ENCODE results near the gene GALNTL6.

Gene GALNTL6

GRCh38 chr4:171993247-171993646 lies 180.0 kb downstream of the GALNTL6 start:
- Mint-ChIP-seq H3K4me3 (no peak overlapping the region), H3K36me3 (ENCODE audit: low read depth) (no peaks in the 10 kb centered on the region), H3K27ac (no peak overlapping the region), H3K27me3 (no peaks in the 10 kb centered on the region), H3K4me1 (no peaks in the 10 kb centered on the region), H3K9me3 (peaks cover 12% of the 10 kb centered on the region)
- no peak for DNase-seq
- no peak for ATAC-seq

GRCh38 chr4:172007889-172008288 lies 194.7 kb downstream of the GALNTL6 start:
- no peak overlapping the region for H3K4me3 Mint-ChIP-seq
- peaks cover 5% of the 10 kb centered on the region for H3K9me3 Mint-ChIP-seq

GRCh38 chr4:172009446-172010230 lies 196.4 kb downstream of the GALNTL6 start:
- ATAC-seq (no peak), DNase-seq (no peak)
- H3K36me3 Mint-ChIP-seq (ENCODE audit: low read depth) = no peaks in the 10 kb centered on the region
- H3K27me3 Mint-ChIP-seq = no peaks in the 10 kb centered on the region
- no peaks in the 10 kb centered on the region for H3K4me1 Mint-ChIP-seq
- no peak overlapping the region for H3K4me3 Mint-ChIP-seq
- no peak overlapping the region for H3K27ac Mint-ChIP-seq
- peaks cover 5% of the 10 kb centered on the region for H3K9me3 Mint-ChIP-seq

More at GRCh38 chr4:172007889-172008288, 194.7 kb downstream of the GALNTL6 start:
- ATAC-seq (no peak), DNase-seq (no peak)
- Mint-ChIP-seq H3K27ac (no peak overlapping the region), H3K4me1 (no peaks in the 10 kb centered on the region), H3K36me3 (ENCODE audit: low read depth) (no peaks in the 10 kb centered on the region), H3K27me3 (no peaks in the 10 kb centered on the region)

GRCh38 chr4:172011196-172011595 lies 198.0 kb downstream of the GALNTL6 start:
- Mint-ChIP-seq H3K27ac (no peak overlapping the region), H3K36me3 (ENCODE audit: low read depth) (no peaks in the 10 kb centered on the region), H3K4me1 (no peaks in the 10 kb centered on the region), H3K9me3 (peaks cover 9% of the 10 kb centered on the region), H3K4me3 (no peak overlapping the region), H3K27me3 (no peaks in the 10 kb centered on the region)
- ATAC-seq (no peak), DNase-seq (no peak)

- Mint-ChIP-seq H3K4me1 (no peaks in the 10 kb centered on the region), H3K4me3 (no peak overlapping the region), H3K27ac (no peak overlapping the region), H3K36me3 (ENCODE audit: low read depth) (no peaks in the 10 kb centered on the region), H3K27me3 (no peaks in the 10 kb centered on the region), H3K9me3 (peaks cover 10% of the 10 kb centered on the region)
- ATAC-seq (no peak), DNase-seq (no peak)
Measured at GRCh38 chr4:172018358-172018757, 205.2 kb downstream of the GALNTL6 start.

- no peaks in the 10 kb centered on the region for H3K27me3 Mint-ChIP-seq
- H3K9me3 Mint-ChIP-seq = no peaks in the 10 kb centered on the region
- H3K36me3 Mint-ChIP-seq (ENCODE audit: low read depth) = no peaks in the 10 kb centered on the region
- DNase-seq (no peak), ATAC-seq (no peak)
- no peak overlapping the region for H3K27ac Mint-ChIP-seq
- no peak overlapping the region for H3K4me3 Mint-ChIP-seq
- H3K4me1 Mint-ChIP-seq = no peaks in the 10 kb centered on the region
Measured at GRCh38 chr4:172035562-172035961, 222.4 kb downstream of the GALNTL6 start.

- ATAC-seq = no peak
- no peak for DNase-seq
- Mint-ChIP-seq H3K36me3 (ENCODE audit: low read depth) (no peaks in the 10 kb centered on the region), H3K4me1 (no peaks in the 10 kb centered on the region), H3K9me3 (no peaks in the 10 kb centered on the region), H3K27me3 (no peaks in the 10 kb centered on the region), H3K4me3 (no peak overlapping the region), H3K27ac (no peak overlapping the region)
Measured at GRCh38 chr4:172040766-172041165, 227.6 kb downstream of the GALNTL6 start.

- no peak overlapping the region for H3K27ac Mint-ChIP-seq
- H3K36me3 Mint-ChIP-seq (ENCODE audit: low read depth) = no peaks in the 10 kb centered on the region
- H3K27me3 Mint-ChIP-seq = no peaks in the 10 kb centered on the region
- DNase-seq (no peak), ATAC-seq (no peak)
- no peak overlapping the region for H3K4me3 Mint-ChIP-seq
- H3K9me3 Mint-ChIP-seq = no peaks in the 10 kb centered on the region
- no peaks in the 10 kb centered on the region for H3K4me1 Mint-ChIP-seq
Measured at GRCh38 chr4:172042714-172043114, 229.5 kb downstream of the GALNTL6 start.

GRCh38 chr4:172045981-172046380 lies 232.8 kb downstream of the GALNTL6 start:
- Mint-ChIP-seq H3K36me3 (ENCODE audit: low read depth) (no peaks in the 10 kb centered on the region), H3K27ac (no peak overlapping the region), H3K4me1 (no peaks in the 10 kb centered on the region), H3K27me3 (no peaks in the 10 kb centered on the region), H3K9me3 (no peaks in the 10 kb centered on the region), H3K4me3 (no peak overlapping the region)
- no peak for DNase-seq
- no peak for ATAC-seq

GRCh38 chr4:172048666-172049065 lies 235.5 kb downstream of the GALNTL6 start:
- no peak for ATAC-seq
- no peaks in the 10 kb centered on the region for H3K4me1 Mint-ChIP-seq
- H3K27me3 Mint-ChIP-seq = no peaks in the 10 kb centered on the region
- no peak for DNase-seq
- no peak overlapping the region for H3K27ac Mint-ChIP-seq
- H3K36me3 Mint-ChIP-seq (ENCODE audit: low read depth) = no peaks in the 10 kb centered on the region
- no peak overlapping the region for H3K4me3 Mint-ChIP-seq
- no peaks in the 10 kb centered on the region for H3K9me3 Mint-ChIP-seq

GRCh38 chr4:172050911-172051310 lies 237.7 kb downstream of the GALNTL6 start:
- no peak for DNase-seq
- Mint-ChIP-seq H3K4me1 (no peaks in the 10 kb centered on the region), H3K27ac (no peak overlapping the region), H3K4me3 (no peak overlapping the region), H3K36me3 (ENCODE audit: low read depth) (no peaks in the 10 kb centered on the region), H3K27me3 (no peaks in the 10 kb centered on the region), H3K9me3 (no peaks in the 10 kb centered on the region)
- no peak for ATAC-seq

GRCh38 chr4:172055046-172055445 lies 241.8 kb downstream of the GALNTL6 start:
- ATAC-seq = no peak
- no peak for DNase-seq

GRCh38 chr4:172055498-172055897 lies 242.3 kb downstream of the GALNTL6 start:
- no peaks in the 10 kb centered on the region for H3K36me3 Mint-ChIP-seq (ENCODE audit: low read depth)
- H3K4me1 Mint-ChIP-seq = no peaks in the 10 kb centered on the region
- H3K4me3 Mint-ChIP-seq = no peak overlapping the region
- no peak overlapping the region for H3K27ac Mint-ChIP-seq
- DNase-seq = no peak
- ATAC-seq = no peak
- no peaks in the 10 kb centered on the region for H3K27me3 Mint-ChIP-seq
- H3K9me3 Mint-ChIP-seq = no peaks in the 10 kb centered on the region

More at GRCh38 chr4:172055046-172055445, 241.8 kb downstream of the GALNTL6 start:
- Mint-ChIP-seq H3K9me3 (no peaks in the 10 kb centered on the region), H3K27ac (no peak overlapping the region), H3K36me3 (ENCODE audit: low read depth) (no peaks in the 10 kb centered on the region), H3K27me3 (no peaks in the 10 kb centered on the region), H3K4me1 (no peaks in the 10 kb centered on the region), H3K4me3 (no peak overlapping the region)

- peaks cover 9% of the 10 kb centered on the region for H3K9me3 Mint-ChIP-seq
- no peak overlapping the region for H3K4me3 Mint-ChIP-seq
- no peak for DNase-seq
- H3K27ac Mint-ChIP-seq = no peak overlapping the region
- no peaks in the 10 kb centered on the region for H3K36me3 Mint-ChIP-seq (ENCODE audit: low read depth)
- ATAC-seq = no peak
- no peaks in the 10 kb centered on the region for H3K4me1 Mint-ChIP-seq
- H3K27me3 Mint-ChIP-seq = no peaks in the 10 kb centered on the region
Measured at GRCh38 chr4:172061204-172061603, 248.0 kb downstream of the GALNTL6 start.

- no peak overlapping the region for H3K27ac Mint-ChIP-seq
- ATAC-seq (no peak), DNase-seq (no peak)
- H3K4me1 Mint-ChIP-seq = no peaks in the 10 kb centered on the region
- H3K4me3 Mint-ChIP-seq = no peak overlapping the region
- peaks cover 10% of the 10 kb centered on the region for H3K9me3 Mint-ChIP-seq
- H3K36me3 Mint-ChIP-seq (ENCODE audit: low read depth) = no peaks in the 10 kb centered on the region
- H3K27me3 Mint-ChIP-seq = no peaks in the 10 kb centered on the region
Measured at GRCh38 chr4:172068506-172068905, 255.3 kb downstream of the GALNTL6 start.

- Mint-ChIP-seq H3K4me1 (no peaks in the 10 kb centered on the region), H3K36me3 (ENCODE audit: low read depth) (no peaks in the 10 kb centered on the region), H3K9me3 (peaks cover 3% of the 10 kb centered on the region), H3K27ac (no peak overlapping the region), H3K4me3 (no peak overlapping the region), H3K27me3 (no peaks in the 10 kb centered on the region)
- no peak for ATAC-seq
- no peak for DNase-seq
Measured at GRCh38 chr4:172073590-172073989, 260.4 kb downstream of the GALNTL6 start.
